Bronchial epithelial cell (primary cell): ENCODE results near the gene OR2C1. TPM values are rescaled to one million over a fixed set of nuclear protein-coding genes. Genes with fewer than 3 reads are reported as not detected.

ENCODE experiments used
- DNase-seq: peaks from one replicate; pipeline ENCODE4 v3.0.0-alpha.2; 2010; ENCODE audit warnings: low read depth
- FAIRE-seq: peaks from 2 replicates; lab custom pipeline; 2011; peaks lifted over from hg19 to GRCh38; lab: Jason Lieb, UNC
- H3K27me3 ChIP-seq: 2 replicates; pipeline ENCODE4 v1.5.1; 2011; ENCODE audit warnings: low read length; ENCODE audit not compliant: control insufficient read depth, insufficient read depth
- H3K36me3 ChIP-seq: 2 replicates; pipeline ENCODE4 v1.5.1; 2011; ENCODE audit warnings: low read length; ENCODE audit not compliant: control insufficient read depth, insufficient read depth
- H3K4me3 ChIP-seq: 2 replicates; pipeline ENCODE4 v1.5.1; 2011; ENCODE audit warnings: mild to moderate bottlenecking, low read depth, low read length, control low read depth
- CTCF ChIP-seq: IDR thresholded peaks from 2 replicates; pipeline ENCODE4 v1.5.1; 2011; ENCODE audit warnings: mild to moderate bottlenecking, moderate library complexity, low read length, control low read depth, inconsistent platforms; ENCODE audit not compliant: insufficient read depth, severe bottlenecking
- total RNA-seq: library from RNA; depleted of rRNA; stranded (reverse); fragments of >200 nt; gene quantifications from 2 replicates; pipeline ENCODE4 v1.2.1, GENCODE V29; 2014

The OR2C1 gene
- total RNA-seq, 1 donor from 2014 or later: not detected

GRCh38 chr16:3356118-3356517 is 429 bp downstream of the OR2C1 start:
- no peak overlapping the region for H3K4me3 ChIP-seq
- DNase-seq (no peak), FAIRE-seq (no peak)
- no peaks in the 10 kb centered on the region for H3K36me3 ChIP-seq
- H3K27me3 ChIP-seq: no peaks in the 10 kb centered on the region
- TF ChIP-seq CTCF: no peak

GRCh38 chr16:3358871-3359270 is 3.2 kb downstream of the OR2C1 start:
- FAIRE-seq (no peak), DNase-seq (no peak)

GRCh38 chr16:3362931-3363330 is 7.2 kb downstream of the OR2C1 start:
- no peak overlapping the region for H3K4me3 ChIP-seq
- no peak for FAIRE-seq
- no peaks in the 10 kb centered on the region for H3K27me3 ChIP-seq
- DNase-seq: no peak
- TF ChIP-seq CTCF: no peak
- H3K36me3 ChIP-seq: no peaks in the 10 kb centered on the region

More at GRCh38 chr16:3358871-3359270, 3.2 kb downstream of the OR2C1 start:
- H3K36me3 ChIP-seq: no peaks in the 10 kb centered on the region
- TF ChIP-seq CTCF: no peak
- no peaks in the 10 kb centered on the region for H3K27me3 ChIP-seq
- no peak overlapping the region for H3K4me3 ChIP-seq

GRCh38 chr16:3363793-3364192 is 8.1 kb downstream of the OR2C1 start:
- DNase-seq (no peak), FAIRE-seq (no peak)
- TF ChIP-seq CTCF: no peak
- no peaks in the 10 kb centered on the region for H3K36me3 ChIP-seq
- no peak overlapping the region for H3K4me3 ChIP-seq
- no peaks in the 10 kb centered on the region for H3K27me3 ChIP-seq

GRCh38 chr16:3364774-3365427 is 9.2 kb downstream of the OR2C1 start:
- TF ChIP-seq CTCF: no peak
- FAIRE-seq: peak; percentile 13
- H3K27me3 ChIP-seq: no peaks in the 10 kb centered on the region
- DNase-seq: peak; percentile 79
- H3K36me3 ChIP-seq: no peaks in the 10 kb centered on the region
- peak overlapping the region; percentile 45 for H3K4me3 ChIP-seq

GRCh38 chr16:3369073-3369472 is 13.4 kb downstream of the OR2C1 start:
- FAIRE-seq (no peak), DNase-seq (no peak)
- no peak for TF ChIP-seq CTCF
- Histone ChIP-seq H3K36me3 (no peaks in the 10 kb centered on the region), H3K4me3 (no peak overlapping the region), H3K27me3 (no peaks in the 10 kb centered on the region)
